WTC11 (cell line): ENCODE measurements around the gene NEFH. TPM values are rescaled to one million over a fixed set of nuclear protein-coding genes. Genes with fewer than 3 reads are reported as not detected.

ENCODE experiments used
- ATAC-seq: fragments of 200-7000 bp; cut with Tn5 transposase; 2 replicates; pipeline ENCODE4 v1.10.0; 2021; ENCODE audit warnings: mild to moderate bottlenecking, moderate library complexity
- CTCF ChIA-PET: fragments of 300-600 bp; sonication (Branson Sonifier 250); formaldehyde crosslinking; loops from one replicate; lab custom pipeline; 2021; ENCODE audit warnings: antibody characterized with exemption; lab: Charles Lee
- POLR2A ChIA-PET: fragments of 350-600 bp; sonication (Branson Sonifier 250); formaldehyde crosslinking; loops from one replicate; lab custom pipeline; 2021; ENCODE audit warnings: antibody characterized with exemption; lab: Charles Lee
- DNase-seq: peaks from one replicate; pipeline ENCODE4 v3.0.0; 2021; ENCODE audit warnings: low spot score
- H3K27ac Mint-ChIP-seq: 2 replicates; pipeline ENCODE4 v1.8.0; 2021; ENCODE audit warnings: mixed read lengths
- H3K27me3 Mint-ChIP-seq: 2 replicates; pipeline ENCODE4 v1.8.0; 2021; ENCODE audit warnings: low read depth, mild to moderate bottlenecking, moderate library complexity, mixed read lengths
- H3K36me3 Mint-ChIP-seq: 2 replicates; pipeline ENCODE4 v1.8.0; 2021; ENCODE audit warnings: mixed read lengths
- H3K4me1 Mint-ChIP-seq: 2 replicates; pipeline ENCODE4 v1.8.0; 2022; ENCODE audit warnings: mixed read lengths
- H3K4me3 Mint-ChIP-seq: 2 replicates; pipeline ENCODE4 v1.8.0; 2021; ENCODE audit warnings: mild to moderate bottlenecking, moderate library complexity, mixed read lengths
- H3K9me3 Mint-ChIP-seq: 2 replicates; pipeline ENCODE4 v1.8.0; 2021; ENCODE audit warnings: mixed read lengths
- ATF1 ChIP-seq: sonication (generic); formaldehyde crosslinking; IDR thresholded peaks from 2 replicates; pipeline ENCODE4 v1.8.1; 2023; ENCODE audit warnings: mild to moderate bottlenecking, moderate library complexity, missing genetic modification reagents
- CBFB ChIP-seq: sonication (generic); formaldehyde crosslinking; IDR thresholded peaks from 2 replicates; pipeline ENCODE4 v1.8.1; 2022; ENCODE audit warnings: mild to moderate bottlenecking, low read depth, missing genetic modification reagents
- CREB1 ChIP-seq: sonication (generic); formaldehyde crosslinking; IDR thresholded peaks from 2 replicates; pipeline ENCODE4 v1.8.0; 2023; ENCODE audit warnings: mild to moderate bottlenecking, missing genetic modification reagents
- ELF4 ChIP-seq: sonication (generic); formaldehyde crosslinking; IDR thresholded peaks from 2 replicates; pipeline ENCODE4 v1.8.1; 2022; ENCODE audit warnings: low read depth, mild to moderate bottlenecking, moderate library complexity, missing genetic modification reagents
- EMX1 ChIP-seq: fragments of 250-450 bp; sonication (Bioruptor Pico); IDR thresholded peaks from 2 replicates; pipeline ENCODE4 v1.8.0; 2021; ENCODE audit warnings: mild to moderate bottlenecking
- ESRRA ChIP-seq: sonication (generic); formaldehyde crosslinking; IDR thresholded peaks from 2 replicates; pipeline ENCODE4 v1.8.1; 2022; ENCODE audit warnings: mild to moderate bottlenecking, missing genetic modification reagents, borderline replicate concordance
- GABPB1 ChIP-seq: sonication (generic); formaldehyde crosslinking; IDR thresholded peaks from 2 replicates; pipeline ENCODE4 v1.8.1; 2023; ENCODE audit warnings: mild to moderate bottlenecking, missing genetic modification reagents
- GRHL2 ChIP-seq: fragments of 250-450 bp; sonication (Bioruptor Pico); IDR thresholded peaks from 2 replicates; pipeline ENCODE4 v1.8.0; 2022; ENCODE audit warnings: mild to moderate bottlenecking, moderate library complexity; ENCODE audit not compliant: insufficient replicate concordance, severe bottlenecking
- IRF2 ChIP-seq: sonication (generic); formaldehyde crosslinking; IDR thresholded peaks from 2 replicates; pipeline ENCODE4 v1.8.0; 2022; ENCODE audit warnings: low read depth, missing genetic modification reagents, borderline replicate concordance
- NFYB ChIP-seq: sonication (generic); formaldehyde crosslinking; conservative IDR thresholded peaks from 2 replicates; pipeline ENCODE4 v1.8.0; 2022; ENCODE audit warnings: low read depth, missing genetic modification reagents
- RELA ChIP-seq: sonication (generic); formaldehyde crosslinking; IDR thresholded peaks from 2 replicates; pipeline ENCODE4 v1.8.1; 2022; ENCODE audit warnings: missing genetic modification reagents, mild to moderate bottlenecking, borderline replicate concordance
- TEAD1 ChIP-seq: sonication (generic); formaldehyde crosslinking; IDR thresholded peaks from 2 replicates; pipeline ENCODE4 v1.8.0; 2022; ENCODE audit warnings: mild to moderate bottlenecking, missing genetic modification reagents
- ZNF121 ChIP-seq: sonication (generic); formaldehyde crosslinking; IDR thresholded peaks from 2 replicates; pipeline ENCODE4 v1.8.0; 2023; ENCODE audit warnings: missing genetic modification reagents
- ZNF263 ChIP-seq: sonication (generic); formaldehyde crosslinking; IDR thresholded peaks from 2 replicates; pipeline ENCODE4 v1.8.1; 2022; ENCODE audit warnings: low read depth, mild to moderate bottlenecking, moderate library complexity, missing genetic modification reagents
- ZNF396 ChIP-seq: fragments of 250-450 bp; sonication (Bioruptor Pico); IDR thresholded peaks from 2 replicates; pipeline ENCODE4 v1.8.0; 2021; ENCODE audit warnings: mild to moderate bottlenecking, moderate library complexity, borderline replicate concordance
- ZNF671 ChIP-seq: fragments of 250-450 bp; sonication (Bioruptor Pico); IDR thresholded peaks from 2 replicates; pipeline ENCODE4 v1.8.0; 2021; ENCODE audit warnings: mild to moderate bottlenecking
- total RNA-seq: library from RNA; stranded (reverse); gene quantifications from 3 replicates; pipeline ENCODE4 v1.2.3, GENCODE V29; 2021
- TF ChIP-seq, protein P1 (sequence below): fragments of 250-450 bp; sonication (Bioruptor Pico); IDR thresholded peaks from 2 replicates; pipeline ENCODE4 v1.9.0; 2021; ENCODE audit warnings: mild to moderate bottlenecking
- TF ChIP-seq, protein P2 (sequence below): sonication (generic); formaldehyde crosslinking; IDR thresholded peaks from 2 replicates; pipeline ENCODE4 v1.8.0; 2023; ENCODE audit warnings: mild to moderate bottlenecking, missing genetic modification reagents
- TF ChIP-seq, protein P3 (sequence below): fragments of 250-450 bp; sonication (Bioruptor Pico); IDR thresholded peaks from 2 replicates; pipeline ENCODE4 v1.9.0; 2021; ENCODE audit warnings: mild to moderate bottlenecking, borderline replicate concordance
- TF ChIP-seq, protein P4 (sequence below): sonication (generic); formaldehyde crosslinking; IDR thresholded peaks from 2 replicates; pipeline ENCODE4 v1.8.1; 2022; ENCODE audit warnings: low read depth, missing genetic modification reagents, borderline replicate concordance
- TF ChIP-seq, protein P5 (sequence below): sonication (generic); formaldehyde crosslinking; IDR thresholded peaks from 2 replicates; pipeline ENCODE4 v1.8.1; 2023; ENCODE audit warnings: mild to moderate bottlenecking, moderate library complexity, missing genetic modification reagents

The NEFH gene
- total RNA-seq, 1 experiment from 2014 or later, result 2.6 TPM

DNA sequence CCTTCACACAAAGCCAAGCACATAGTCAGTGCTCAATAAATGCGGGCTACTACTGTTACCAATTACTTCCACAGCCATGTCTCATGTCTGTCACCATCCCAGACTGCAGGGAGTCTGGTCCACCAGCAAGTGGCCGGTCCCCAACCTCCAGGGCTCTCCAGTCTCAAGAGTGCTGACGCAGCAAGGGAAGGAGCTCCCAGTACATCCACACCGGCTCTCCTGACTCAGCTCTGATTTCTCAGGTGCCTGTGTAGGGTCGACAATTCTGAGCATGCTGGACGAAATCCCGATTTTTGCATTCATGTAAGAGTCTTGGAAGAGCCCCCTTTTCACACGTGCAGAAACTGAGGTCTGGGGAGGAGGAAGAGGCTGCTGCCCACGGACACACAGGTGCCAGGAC, 10.3 kb upstream of the NEFH start:
- no peak for DNase-seq
- H3K27me3 Mint-ChIP-seq, result peaks cover 34% of the 10 kb centered on the region
- TF ChIP-seq NFYB, result no peak
- POLR2A ChIA-PET, result no interaction called here
- no peaks in the 10 kb centered on the region for H3K9me3 Mint-ChIP-seq
- H3K27ac Mint-ChIP-seq, result peak overlapping the region; percentile 87
- peaks cover 18% of the 10 kb centered on the region for H3K4me1 Mint-ChIP-seq
- ATAC-seq, result peak; percentile 24
- no peaks in the 10 kb centered on the region for H3K36me3 Mint-ChIP-seq
- CTCF ChIA-PET, result interaction anchor here (0.8 to 5.8 kb wide), 8 partner anchors 12 to 84 kb away, joined by 3 to 60 read pairs (median 6); partner anchors contain the start of genes AP1B1, NEFH and THOC5
- peak overlapping the region; percentile 83 for H3K4me3 Mint-ChIP-seq

DNA sequence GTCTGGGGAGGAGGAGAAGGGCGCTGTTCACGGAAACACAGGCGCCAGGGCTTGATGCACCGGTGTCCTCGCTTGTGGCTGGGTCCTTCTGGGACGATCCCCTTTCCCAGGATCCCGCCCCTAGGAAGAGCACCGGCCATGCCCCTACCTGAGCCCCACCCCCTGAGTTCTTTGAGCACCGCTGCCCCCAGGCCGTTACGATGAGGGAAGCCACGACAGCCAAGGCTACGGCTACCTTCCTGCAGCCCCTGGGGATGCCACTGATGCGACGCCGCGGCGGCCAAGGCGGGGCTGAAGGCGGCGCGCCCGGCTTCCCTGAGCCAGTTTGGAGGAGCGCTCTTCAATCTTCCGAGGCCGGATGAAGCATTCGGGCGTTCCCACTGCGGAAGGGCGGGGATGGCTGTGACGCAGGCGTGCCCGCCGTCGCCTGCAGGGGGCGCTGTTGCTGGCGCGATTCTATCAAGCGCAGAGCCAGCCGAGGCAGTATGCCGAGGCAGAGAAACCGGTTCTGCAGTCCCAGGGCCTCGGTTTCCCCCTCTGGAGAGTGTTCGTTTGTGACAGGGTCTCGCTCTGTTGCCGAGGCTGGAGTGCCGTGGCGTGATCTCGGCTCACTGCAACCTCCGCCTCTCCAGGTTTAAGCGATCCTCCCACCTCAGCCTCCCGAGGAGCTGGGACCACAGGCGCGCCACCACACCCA, 9.7 kb upstream of the NEFH start:
- CTCF ChIA-PET, result interaction anchor here (0.6 to 5.8 kb wide), 20 partner anchors 8 to 1531 kb away, joined by 3 to 60 read pairs (median 4); partner anchors contain the start of genes AP1B1, NEFH and THOC5
- POLR2A ChIA-PET, result no interaction called here
- peaks cover 35% of the 10 kb centered on the region for H3K27me3 Mint-ChIP-seq
- TF ChIP-seq ATF1 (CRISPR knock-in tag) (no peak), GABPB1 (no peak), TEAD1 (CRISPR knock-in tag) (peak; percentile 60; the same call in 1 of the 2 replicates), IRF2 (CRISPR knock-in tag) (no peak), ESRRA (CRISPR knock-in tag) (no peak), GRHL2 (CRISPR knock-in tag) (no peak), RELA (no peak), ZNF671 (CRISPR knock-in tag) (no peak), ELF4 (CRISPR knock-in tag) (no peak), ZNF396 (no peak), CBFB (CRISPR knock-in tag) (no peak), EMX1 (CRISPR knock-in tag) (no peak), CREB1 (peak; percentile 60; the same call in 1 of the 2 replicates), ZNF263 (no peak), ZNF121 (CRISPR knock-in tag) (peak; percentile 38; the same call in 1 of the 2 replicates)
- TF ChIP-seq, protein P1, sequence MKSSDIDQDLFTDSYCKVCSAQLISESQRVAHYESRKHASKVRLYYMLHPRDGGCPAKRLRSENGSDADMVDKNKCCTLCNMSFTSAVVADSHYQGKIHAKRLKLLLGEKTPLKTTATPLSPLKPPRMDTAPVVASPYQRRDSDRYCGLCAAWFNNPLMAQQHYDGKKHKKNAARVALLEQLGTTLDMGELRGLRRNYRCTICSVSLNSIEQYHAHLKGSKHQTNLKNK (CRISPR knock-in tag), result no peak
- TF ChIP-seq, protein P2, sequence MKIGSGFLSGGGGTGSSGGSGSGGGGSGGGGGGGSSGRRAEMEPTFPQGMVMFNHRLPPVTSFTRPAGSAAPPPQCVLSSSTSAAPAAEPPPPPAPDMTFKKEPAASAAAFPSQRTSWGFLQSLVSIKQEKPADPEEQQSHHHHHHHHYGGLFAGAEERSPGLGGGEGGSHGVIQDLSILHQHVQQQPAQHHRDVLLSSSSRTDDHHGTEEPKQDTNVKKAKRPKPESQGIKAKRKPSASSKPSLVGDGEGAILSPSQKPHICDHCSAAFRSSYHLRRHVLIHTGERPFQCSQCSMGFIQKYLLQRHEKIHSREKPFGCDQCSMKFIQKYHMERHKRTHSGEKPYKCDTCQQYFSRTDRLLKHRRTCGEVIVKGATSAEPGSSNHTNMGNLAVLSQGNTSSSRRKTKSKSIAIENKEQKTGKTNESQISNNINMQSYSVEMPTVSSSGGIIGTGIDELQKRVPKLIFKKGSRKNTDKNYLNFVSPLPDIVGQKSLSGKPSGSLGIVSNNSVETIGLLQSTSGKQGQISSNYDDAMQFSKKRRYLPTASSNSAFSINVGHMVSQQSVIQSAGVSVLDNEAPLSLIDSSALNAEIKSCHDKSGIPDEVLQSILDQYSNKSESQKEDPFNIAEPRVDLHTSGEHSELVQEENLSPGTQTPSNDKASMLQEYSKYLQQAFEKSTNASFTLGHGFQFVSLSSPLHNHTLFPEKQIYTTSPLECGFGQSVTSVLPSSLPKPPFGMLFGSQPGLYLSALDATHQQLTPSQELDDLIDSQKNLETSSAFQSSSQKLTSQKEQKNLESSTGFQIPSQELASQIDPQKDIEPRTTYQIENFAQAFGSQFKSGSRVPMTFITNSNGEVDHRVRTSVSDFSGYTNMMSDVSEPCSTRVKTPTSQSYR (CRISPR knock-in tag), result no peak
- TF ChIP-seq, protein P3, sequence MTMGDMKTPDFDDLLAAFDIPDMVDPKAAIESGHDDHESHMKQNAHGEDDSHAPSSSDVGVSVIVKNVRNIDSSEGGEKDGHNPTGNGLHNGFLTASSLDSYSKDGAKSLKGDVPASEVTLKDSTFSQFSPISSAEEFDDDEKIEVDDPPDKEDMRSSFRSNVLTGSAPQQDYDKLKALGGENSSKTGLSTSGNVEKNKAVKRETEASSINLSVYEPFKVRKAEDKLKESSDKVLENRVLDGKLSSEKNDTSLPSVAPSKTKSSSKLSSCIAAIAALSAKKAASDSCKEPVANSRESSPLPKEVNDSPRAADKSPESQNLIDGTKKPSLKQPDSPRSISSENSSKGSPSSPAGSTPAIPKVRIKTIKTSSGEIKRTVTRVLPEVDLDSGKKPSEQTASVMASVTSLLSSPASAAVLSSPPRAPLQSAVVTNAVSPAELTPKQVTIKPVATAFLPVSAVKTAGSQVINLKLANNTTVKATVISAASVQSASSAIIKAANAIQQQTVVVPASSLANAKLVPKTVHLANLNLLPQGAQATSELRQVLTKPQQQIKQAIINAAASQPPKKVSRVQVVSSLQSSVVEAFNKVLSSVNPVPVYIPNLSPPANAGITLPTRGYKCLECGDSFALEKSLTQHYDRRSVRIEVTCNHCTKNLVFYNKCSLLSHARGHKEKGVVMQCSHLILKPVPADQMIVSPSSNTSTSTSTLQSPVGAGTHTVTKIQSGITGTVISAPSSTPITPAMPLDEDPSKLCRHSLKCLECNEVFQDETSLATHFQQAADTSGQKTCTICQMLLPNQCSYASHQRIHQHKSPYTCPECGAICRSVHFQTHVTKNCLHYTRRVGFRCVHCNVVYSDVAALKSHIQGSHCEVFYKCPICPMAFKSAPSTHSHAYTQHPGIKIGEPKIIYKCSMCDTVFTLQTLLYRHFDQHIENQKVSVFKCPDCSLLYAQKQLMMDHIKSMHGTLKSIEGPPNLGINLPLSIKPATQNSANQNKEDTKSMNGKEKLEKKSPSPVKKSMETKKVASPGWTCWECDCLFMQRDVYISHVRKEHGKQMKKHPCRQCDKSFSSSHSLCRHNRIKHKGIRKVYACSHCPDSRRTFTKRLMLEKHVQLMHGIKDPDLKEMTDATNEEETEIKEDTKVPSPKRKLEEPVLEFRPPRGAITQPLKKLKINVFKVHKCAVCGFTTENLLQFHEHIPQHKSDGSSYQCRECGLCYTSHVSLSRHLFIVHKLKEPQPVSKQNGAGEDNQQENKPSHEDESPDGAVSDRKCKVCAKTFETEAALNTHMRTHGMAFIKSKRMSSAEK (CRISPR knock-in tag), result no peak
- TF ChIP-seq, protein P4, sequence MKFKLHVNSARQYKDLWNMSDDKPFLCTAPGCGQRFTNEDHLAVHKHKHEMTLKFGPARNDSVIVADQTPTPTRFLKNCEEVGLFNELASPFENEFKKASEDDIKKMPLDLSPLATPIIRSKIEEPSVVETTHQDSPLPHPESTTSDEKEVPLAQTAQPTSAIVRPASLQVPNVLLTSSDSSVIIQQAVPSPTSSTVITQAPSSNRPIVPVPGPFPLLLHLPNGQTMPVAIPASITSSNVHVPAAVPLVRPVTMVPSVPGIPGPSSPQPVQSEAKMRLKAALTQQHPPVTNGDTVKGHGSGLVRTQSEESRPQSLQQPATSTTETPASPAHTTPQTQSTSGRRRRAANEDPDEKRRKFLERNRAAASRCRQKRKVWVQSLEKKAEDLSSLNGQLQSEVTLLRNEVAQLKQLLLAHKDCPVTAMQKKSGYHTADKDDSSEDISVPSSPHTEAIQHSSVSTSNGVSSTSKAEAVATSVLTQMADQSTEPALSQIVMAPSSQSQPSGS (CRISPR knock-in tag), result no peak
- TF ChIP-seq, protein P5, sequence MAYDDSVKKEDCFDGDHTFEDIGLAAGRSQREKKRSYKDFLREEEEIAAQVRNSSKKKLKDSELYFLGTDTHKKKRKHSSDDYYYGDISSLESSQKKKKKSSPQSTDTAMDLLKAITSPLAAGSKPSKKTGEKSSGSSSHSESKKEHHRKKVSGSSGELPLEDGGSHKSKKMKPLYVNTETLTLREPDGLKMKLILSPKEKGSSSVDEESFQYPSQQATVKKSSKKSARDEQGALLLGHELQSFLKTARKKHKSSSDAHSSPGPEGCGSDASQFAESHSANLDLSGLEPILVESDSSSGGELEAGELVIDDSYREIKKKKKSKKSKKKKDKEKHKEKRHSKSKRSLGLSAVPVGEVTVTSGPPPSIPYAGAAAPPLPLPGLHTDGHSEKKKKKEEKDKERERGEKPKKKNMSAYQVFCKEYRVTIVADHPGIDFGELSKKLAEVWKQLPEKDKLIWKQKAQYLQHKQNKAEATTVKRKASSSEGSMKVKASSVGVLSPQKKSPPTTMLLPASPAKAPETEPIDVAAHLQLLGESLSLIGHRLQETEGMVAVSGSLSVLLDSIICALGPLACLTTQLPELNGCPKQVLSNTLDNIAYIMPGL (CRISPR knock-in tag), result peak; percentile 98

More for the DNA sequence above, 9.7 kb upstream of the NEFH start:
- peak; percentile 95 for DNase-seq
- peaks cover 18% of the 10 kb centered on the region for H3K4me1 Mint-ChIP-seq
- peak; percentile 90 for ATAC-seq
- H3K9me3 Mint-ChIP-seq, result no peaks in the 10 kb centered on the region
- H3K36me3 Mint-ChIP-seq, result no peaks in the 10 kb centered on the region
- peak overlapping the region; percentile 83 for H3K4me3 Mint-ChIP-seq
- peak overlapping the region; percentile 87 for H3K27ac Mint-ChIP-seq
